NT2/D1 (cell line): ENCODE measurements around the gene CLINT1.
"Not testable (repeated sequence)": the region's sequence is repeated elsewhere in the genome, so short reads cannot be mapped to it uniquely, and the experiment has no call there.

ENCODE experiments used
- SUZ12 ChIP-seq: IDR thresholded peaks from 2 replicates; pipeline ENCODE4 v1.6.1; 2011; ENCODE audit not compliant: insufficient read length, insufficient read depth; ENCODE audit errors: extremely low read depth
- YY1 ChIP-seq: IDR thresholded peaks from 2 replicates; pipeline ENCODE4 v1.6.1; 2011; ENCODE audit not compliant: insufficient read length, insufficient read depth
- ZNF274 ChIP-seq: IDR thresholded peaks from 2 replicates; pipeline ENCODE4 v1.6.1; 2011; ENCODE audit warnings: mild to moderate bottlenecking, low read depth, low read length

- TF ChIP-seq ZNF274, YY1, SUZ12: not testable (repeated sequence)
These were observed 5.6 kb downstream of the CLINT1 start for GRCh38 chr5:157853365-157853764.
